HepG2 (cell line): Measurements from ENCODE around the gene B3GALNT2.

Source experiments
- BRD4 ChIP-seq: sonication (generic); formaldehyde crosslinking; IDR thresholded peaks from 2 replicates; pipeline ENCODE4 v1.4.0; 2020; ENCODE audit warnings: missing genetic modification reagents
- EZH2 ChIP-seq: conservative IDR thresholded peaks from 2 replicates; pipeline ENCODE4 v1.6.1; 2012; ENCODE audit warnings: mild to moderate bottlenecking, low read depth, low read length, moderate library complexity
- HCFC1 ChIP-seq: fragments of 150-350 bp; IDR thresholded peaks from 2 replicates; pipeline ENCODE4 v1.6.1; 2014; ENCODE audit warnings: low read depth, low read length
- HINFP ChIP-seq: sonication (generic); formaldehyde crosslinking; IDR thresholded peaks from 2 replicates; pipeline ENCODE4 v1.4.0; 2020; ENCODE audit warnings: low read depth, mild to moderate bottlenecking, missing genetic modification reagents
- HMGXB4 ChIP-seq, 2 experiments: sonication (generic) in 1 of 2; formaldehyde crosslinking in 1 of 2; IDR thresholded peaks; 2 replicates each; pipeline versions ENCODE4 v1.4.0 to v1.6.1; 2018 to 2020; ENCODE audit warnings: missing genetic modification reagents in 2 of 2, borderline replicate concordance in 1 of 2, low read depth in 1 of 2, mild to moderate bottlenecking in 1 of 2, missing biosample characterization in 1 of 2
- POLR2A ChIP-seq, 2 experiments: IDR thresholded peaks; 2 replicates each; pipeline ENCODE4 v1.6.1; 2011; ENCODE audit warnings: low read depth in 2 of 2, low read length in 2 of 2, mild to moderate bottlenecking in 1 of 2, moderate library complexity in 1 of 2; ENCODE audit not compliant: insufficient read depth in 1 of 2
- SMC3 ChIP-seq: IDR thresholded peaks from 2 replicates; pipeline ENCODE4 v1.6.1; 2011; ENCODE audit warnings: low read length, improper control_type of control experiment
- TAF1 ChIP-seq: sonication (generic); formaldehyde crosslinking; IDR thresholded peaks from 2 replicates; pipeline ENCODE4 v1.4.0; 2020; ENCODE audit warnings: missing genetic modification reagents
- ZBTB43 ChIP-seq: sonication (generic); formaldehyde crosslinking; conservative IDR thresholded peaks from 2 replicates; pipeline ENCODE4 v1.4.0; 2020; ENCODE audit warnings: missing genetic modification reagents

- TF ChIP-seq TAF1 (CRISPR knock-in tag) (no peak), POLR2A (IDR thresholded peaks at IDR 0.05; ENCODE audit: insufficient read depth in 1 of 2, low read depth in 2 of 2, low read length in 2 of 2) (no peak), EZH2 (no peak), HCFC1 (no peak), ZBTB43 (CRISPR knock-in tag) (no peak), HMGXB4 (CRISPR knock-in tag; IDR thresholded peaks at IDR 0.05; ENCODE audit: borderline replicate concordance in 1 of 2, low read depth in 1 of 2) (no peak), BRD4 (CRISPR knock-in tag) (no peak), SMC3 (no peak), HINFP (CRISPR knock-in tag) (no peak)
These were observed 9.2 kb downstream of the B3GALNT2 start for GRCh38 chr1:235495030-235495429.
